GM18861 (cell line): Measurements from ENCODE around the gene BTD.
A peak's percentile ranks its signal among the peaks of the same experiment; 100 is the strongest.

Experiments
- ATAC-seq: cut with Tn5 transposase; IDR thresholded peaks from one replicate; pipeline ENCODE4 v1.9.1; 2021; ENCODE audit not compliant: unreplicated experiment

The BTD gene

DNA sequence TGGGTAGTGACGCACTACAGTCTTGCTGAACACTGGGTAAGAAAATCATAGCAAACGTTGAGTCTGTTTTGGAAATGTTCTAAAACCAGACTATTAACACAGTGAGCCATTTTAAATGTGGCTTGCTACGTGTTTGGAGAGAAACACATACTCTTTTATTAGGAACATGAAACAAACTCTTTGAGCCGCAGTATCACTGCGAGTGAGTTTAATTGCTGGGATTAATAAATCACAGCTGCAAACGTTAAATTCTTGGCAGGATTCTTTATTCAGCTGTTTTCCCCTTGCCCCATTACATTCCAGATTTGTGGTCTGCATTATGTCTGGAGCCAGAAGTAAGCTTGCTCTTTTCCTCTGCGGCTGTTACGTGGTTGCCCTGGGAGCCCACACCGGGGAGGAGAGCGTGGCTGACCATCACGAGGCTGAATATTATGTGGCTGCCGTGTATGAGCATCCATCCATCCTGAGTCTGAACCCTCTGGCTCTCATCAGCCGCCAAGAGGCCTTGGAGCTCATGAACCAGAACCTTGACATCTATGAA lies 33.6 kb downstream of the BTD start:
- no peak for ATAC-seq

DNA sequence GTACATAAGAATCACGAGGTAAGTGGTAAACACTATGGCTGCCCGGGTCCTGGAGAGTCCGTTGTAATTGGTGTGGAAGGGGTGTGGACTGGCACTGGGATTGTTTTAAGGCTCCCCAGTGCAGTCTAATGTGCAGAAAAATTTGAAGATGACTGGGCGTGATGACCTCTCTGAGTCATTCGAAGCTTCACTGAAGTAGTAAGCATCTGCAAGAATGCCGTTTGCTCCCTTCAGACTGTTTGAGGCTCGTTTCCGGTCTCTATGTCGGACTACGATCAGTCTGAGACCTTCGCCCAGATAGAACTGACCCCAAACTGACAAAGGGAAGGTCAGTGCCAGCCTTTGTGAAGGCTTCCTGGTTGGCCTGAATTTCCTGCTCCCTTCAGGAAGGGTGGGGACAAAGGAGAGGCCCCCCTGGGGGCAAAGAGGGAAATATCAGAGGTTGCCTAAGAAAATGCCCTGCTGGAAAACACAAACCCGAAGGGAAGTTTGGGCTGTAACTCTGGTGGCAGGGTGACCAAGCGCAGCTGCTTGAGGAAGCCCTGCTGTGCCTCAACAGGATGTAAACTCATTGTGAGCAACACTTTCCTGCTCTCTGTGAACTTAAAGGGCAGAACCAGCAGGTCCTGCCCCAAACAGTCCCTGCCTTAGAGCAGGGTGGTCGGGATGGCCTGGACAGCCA lies 34.6 kb downstream of the BTD start:
- no peak for ATAC-seq

DNA sequence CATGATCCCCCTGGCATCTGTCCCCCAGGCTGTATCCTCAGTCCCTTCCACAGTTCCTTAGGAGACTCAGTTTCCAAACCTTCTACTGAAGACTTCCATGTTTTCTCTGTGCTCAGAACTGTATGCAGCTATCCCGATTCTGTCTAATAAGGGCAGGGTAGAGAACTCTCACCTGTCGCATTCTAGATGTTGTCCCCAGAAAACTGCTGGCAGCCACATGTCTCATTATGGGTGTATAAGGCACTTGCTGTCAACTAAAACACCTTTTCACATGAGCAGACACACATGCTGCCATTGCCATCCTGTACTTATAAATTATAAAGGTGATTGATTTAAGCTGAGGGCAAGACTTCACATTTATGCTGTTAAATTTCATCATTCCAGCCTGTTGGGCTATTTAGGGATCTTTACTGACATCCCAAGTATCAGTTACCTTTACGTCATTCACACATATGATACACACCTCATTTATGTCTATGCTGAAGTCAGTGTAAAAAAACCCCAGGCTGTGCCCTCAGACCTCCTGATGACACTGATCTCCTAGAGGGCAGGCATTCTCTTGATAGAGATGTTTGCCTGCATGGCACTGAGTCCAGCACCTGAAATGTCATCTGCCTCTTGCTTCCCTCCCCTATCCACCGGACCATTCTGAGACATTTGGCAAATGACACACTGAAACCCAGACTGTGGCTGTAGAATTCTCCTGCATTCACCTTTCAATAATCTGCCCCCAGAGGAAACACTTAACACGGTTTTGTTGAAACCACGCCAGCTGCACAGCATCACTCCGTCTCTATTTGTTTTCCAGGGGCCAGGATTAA lies 35.8 kb downstream of the BTD start:
- no peak for ATAC-seq

DNA sequence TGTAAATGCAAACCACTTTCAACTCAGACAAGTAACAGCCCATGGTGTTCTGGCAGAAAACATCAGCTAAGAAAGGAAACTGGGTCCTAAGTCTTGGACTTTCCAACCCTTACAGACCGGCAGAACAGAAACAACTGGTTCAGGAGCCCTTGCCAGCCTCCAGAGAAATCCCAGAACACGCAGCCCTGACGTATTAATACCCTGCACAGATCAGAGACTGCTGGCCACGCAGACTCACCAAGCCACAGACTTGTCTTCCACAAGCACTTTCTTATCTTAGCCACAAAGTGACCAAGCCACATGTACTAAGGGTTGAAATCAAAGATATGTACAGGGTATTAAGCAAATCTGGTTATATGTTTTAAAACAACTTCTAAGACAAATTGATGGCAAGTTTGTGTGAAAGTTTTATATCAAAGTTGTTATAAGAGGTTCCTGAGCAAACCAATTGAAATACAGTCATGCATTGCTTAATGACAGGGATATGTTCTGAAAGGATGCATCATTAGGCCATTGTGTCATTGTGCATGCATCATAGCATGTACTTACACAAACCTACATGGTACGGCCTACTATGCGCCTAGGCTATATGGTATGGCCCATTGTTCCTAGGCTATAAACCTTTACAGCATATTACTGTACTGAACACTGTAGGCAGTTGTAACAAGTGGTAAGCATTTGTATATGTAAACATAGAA lies 36.8 kb downstream of the BTD start:
- no peak for ATAC-seq

DNA sequence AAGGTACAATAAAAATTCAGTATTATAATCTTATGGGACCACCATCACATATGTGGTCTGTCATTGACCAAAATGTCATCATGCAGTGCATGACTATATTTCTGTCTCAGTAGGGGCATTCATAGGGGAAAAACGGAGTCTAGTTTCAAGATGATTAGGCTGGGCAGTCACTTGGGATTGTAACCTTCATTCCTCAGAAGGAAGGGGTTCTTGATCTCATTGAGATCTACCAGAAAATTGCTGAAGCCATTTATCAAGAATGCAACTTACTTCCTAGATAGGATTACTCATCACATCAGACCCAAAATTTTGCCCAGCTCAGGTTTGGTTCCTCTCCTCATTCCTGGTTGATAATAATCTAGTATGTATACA lies 37.3 kb downstream of the BTD start:
- no peak for ATAC-seq

DNA sequence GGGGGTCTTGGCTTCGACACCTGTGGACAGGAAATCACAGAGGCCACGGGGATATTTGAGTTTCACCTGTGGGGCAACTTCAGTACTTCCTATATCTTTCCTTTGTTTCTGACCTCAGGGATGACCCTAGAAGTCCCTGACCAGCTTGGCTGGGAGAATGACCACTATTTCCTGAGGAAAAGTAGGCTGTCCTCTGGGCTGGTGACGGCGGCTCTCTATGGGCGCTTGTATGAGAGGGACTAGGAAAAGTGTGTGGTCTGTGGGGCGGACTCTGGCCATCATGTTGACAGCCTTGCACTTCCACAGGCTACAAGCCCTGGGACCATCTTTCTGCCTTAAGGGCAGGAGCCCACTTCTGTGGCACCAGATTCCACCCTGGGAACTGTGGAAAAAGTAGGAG lies 43.7 kb downstream of the BTD start:
- ATAC-seq = no peak

DNA sequence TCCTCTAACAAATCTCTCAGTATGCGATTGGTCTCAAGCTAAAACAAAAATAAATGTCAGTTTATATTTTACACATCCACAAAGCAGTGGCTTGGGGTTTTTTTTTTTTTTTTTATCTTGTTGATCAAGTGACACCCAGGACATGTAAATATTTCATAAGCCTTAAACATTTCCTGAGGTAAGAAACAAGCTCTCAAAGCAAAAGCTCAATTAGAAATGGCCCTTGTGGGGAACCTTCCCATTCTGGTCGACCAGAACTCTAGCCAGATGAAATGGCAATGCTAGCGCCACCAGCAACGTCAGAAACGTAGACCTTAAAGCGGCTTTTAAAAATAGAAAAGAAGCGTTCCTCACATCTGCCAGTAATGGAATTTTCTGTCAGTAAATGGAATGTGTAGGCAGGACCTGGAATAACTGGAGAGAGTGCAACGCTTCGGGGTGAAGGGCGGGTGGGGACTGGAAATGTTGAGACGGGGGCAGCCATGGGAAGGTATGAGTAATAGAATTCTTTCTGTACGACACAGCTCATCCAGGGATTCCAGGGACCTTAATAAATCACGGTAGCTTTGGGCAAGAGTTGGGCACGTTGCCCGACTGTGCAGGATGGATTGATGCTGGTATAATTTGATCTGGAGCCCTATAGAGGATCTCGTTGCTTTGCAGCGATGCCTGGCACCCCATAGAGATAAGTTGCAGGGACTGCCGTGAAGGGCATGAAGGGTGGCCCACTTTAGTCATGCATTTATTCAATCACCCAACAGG lies 44.4 kb downstream of the BTD start:
- no peak for ATAC-seq

DNA sequence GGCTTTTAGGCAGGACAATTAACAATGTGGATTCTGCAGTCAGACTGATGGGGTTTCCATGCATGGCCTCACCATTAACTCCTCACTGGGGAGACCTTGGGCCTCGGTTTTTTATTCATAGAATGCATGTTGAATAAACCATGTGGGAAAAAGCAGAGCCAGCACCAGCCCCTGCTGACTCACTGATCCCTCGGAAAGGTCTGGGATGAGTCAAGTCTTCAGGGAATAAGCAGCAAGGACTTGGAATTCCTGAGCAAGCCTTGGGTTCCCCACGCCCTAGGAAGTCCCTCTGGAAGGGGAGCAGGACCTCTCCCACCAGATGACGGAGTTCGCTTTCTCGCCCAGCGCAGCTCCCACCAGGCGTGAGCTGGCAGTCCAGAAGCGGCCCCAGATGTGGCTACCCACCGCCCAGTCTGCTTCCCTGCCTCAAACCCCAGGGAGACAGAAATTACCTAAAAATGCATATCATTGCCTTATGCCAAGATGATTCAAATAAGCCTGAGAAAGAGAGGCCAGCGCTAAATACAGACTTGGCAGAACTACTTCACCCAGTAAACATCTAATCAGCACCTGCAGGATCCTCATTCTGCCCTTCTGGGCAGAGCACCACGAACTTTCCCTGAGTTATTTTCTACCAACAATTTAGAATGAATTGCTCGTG lies 45.4 kb downstream of the BTD start:
- ATAC-seq = peak; percentile 15

DNA sequence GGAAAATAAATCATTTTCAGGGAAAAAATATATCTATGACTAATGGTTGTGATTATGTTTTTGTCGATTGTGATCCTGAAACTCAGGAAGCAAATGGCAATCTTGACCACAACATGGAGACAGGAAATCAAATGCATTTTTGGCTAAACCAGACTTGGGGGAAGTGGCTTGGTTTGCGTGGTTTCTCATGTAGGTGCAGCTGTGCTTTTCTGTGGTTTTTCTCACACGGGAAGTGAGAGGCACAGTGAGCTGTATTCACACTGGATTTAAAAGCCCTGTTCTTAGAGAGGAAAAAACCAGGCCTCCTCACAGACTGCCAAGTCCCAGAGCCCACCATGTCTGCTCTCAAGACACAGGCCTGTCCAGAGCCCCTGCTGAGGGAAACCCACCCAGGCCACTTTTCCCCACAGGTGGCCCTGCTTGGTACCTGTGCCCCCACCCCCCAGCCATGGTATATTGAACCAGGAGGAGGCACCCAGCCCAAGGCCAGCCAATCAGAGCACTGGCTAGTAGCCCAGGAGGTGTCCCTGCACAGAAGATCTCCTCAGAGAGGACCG lies 46.1 kb downstream of the BTD start:
- ATAC-seq = peak; percentile 78

DNA sequence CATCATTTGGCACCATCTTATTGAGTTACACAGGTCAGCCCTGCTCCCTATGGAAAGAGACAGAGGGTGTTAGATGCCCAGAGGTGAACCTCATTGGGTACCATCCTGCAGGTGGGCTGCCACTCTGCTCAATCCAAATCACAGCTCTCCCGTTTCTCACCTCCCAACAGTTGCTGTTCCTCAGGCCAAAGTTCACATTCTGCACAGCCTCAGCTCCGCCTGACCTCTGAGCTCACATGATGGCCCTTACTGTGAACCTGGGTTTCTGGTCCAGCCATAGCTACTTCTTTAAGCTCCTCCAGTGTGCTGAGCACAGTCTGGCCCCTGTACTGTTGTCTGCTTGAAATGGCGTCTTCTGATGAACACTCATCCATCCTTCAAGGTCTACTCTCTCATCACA lies 47.8 kb downstream of the BTD start:
- no peak for ATAC-seq

DNA sequence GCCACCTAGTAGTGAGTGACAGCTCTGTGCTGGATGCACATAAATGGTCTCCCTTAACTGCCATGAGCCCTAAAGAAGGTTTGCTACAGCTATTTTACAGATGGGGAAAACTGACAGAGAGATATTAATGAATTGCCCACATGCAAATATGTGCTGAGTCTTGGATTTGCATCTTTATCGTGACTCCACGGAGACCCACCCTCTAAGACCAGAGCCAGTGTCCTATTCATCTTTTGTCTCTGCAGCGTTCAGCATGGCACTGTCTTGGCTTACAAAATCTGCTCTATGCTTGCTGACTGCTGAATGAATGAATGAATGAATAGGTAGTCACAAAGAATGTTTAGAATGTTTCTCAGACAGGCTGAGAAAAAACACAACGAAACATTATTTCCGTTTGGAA lies 48.3 kb downstream of the BTD start:
- no peak for ATAC-seq

DNA sequence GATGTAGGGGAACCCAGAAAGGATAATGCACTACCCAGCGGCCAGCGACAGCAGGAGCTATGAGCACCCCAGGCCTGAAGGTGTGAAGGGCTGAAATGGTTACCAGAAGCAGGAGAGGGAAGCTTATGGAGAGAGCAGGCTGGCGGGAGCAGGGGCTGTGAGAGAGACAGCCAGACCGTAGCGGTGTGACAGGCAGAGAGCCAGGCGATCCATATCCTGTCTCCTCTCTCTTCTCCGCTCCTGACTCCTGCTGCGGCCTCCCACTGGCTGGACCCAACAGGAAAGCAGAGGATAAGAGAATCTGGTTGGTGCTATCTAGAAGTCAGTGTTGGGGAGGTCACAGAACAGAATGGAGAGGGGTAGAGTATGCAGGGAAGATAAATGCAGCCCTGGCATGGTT lies 49.9 kb downstream of the BTD start:
- ATAC-seq = no peak

DNA sequence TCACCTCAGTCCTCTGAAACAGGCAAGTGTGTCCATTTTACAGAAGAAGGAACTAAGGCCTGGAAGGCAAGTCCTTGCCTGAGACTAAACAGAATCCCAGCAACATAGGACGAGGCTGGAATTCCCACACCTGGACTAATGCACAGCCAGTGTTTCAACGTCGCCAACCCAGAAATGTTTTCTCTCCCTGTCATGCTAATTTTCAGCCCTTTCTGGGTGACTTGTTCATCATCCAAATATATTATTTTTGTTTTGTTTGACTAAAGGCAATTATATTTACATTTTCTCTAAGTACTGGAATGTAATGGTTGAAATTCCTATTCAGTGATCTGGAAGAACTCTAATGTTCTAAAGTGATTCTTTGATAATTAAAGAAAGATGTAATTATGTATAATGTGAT lies 51.8 kb downstream of the BTD start:
- ATAC-seq = no peak

DNA sequence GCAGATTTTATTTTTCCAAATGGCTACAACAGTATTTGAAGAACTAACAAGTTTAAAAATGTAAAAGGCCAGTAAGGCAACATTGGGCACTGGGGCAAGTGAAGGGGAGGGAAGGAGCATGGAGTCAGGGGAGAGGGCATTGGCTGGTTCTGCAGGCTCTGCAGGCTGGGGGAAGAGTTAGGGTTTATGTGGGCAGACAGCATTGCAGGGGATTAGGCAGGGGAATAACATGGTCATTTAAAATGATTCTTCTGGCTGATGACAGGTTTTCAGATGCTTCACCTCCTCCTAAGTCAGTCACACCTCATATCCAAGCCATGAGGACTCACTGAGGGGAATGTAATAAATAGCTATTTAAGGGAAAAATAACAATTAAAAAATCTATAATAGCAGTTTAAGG lies 52.6 kb downstream of the BTD start:
- ATAC-seq = no peak

DNA sequence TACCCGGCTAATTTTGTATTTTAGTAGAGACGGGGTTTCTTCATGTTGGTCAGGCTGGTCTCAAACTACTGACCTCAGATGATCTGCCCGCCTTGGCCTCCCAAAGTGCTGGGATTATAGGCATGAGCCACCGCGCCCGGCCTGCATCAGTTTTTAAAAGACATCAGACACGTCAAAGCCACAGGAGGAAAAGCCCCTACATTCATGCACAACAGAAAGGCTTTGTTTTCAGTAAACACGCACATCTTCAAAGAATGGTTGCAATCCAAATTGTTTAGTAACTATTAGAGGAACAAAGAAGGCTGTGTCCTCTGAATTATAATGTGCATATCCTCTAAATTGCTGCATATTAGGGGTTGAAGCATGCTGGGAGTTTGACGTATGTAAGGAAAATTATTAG lies 53.3 kb downstream of the BTD start:
- no peak for ATAC-seq

DNA sequence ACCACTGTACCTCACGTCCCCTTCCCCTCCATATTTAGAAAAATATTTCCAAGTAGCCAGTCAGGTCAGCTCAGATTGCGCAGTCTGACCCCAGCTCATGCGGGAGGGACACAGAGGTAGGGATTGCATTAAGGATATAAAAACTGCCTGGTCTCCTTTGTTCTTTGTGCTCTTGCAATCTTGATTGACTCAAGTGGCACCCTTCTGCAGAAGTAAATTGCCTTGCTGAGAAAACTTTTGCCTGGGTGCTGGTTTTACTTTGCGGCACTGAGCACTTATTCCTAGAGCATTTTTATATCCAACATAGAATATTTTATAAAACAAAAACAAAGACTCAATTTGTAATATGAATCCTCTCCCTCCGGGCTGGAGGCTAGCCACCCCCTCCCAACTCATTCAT lies 54.8 kb downstream of the BTD start:
- no peak for ATAC-seq

DNA sequence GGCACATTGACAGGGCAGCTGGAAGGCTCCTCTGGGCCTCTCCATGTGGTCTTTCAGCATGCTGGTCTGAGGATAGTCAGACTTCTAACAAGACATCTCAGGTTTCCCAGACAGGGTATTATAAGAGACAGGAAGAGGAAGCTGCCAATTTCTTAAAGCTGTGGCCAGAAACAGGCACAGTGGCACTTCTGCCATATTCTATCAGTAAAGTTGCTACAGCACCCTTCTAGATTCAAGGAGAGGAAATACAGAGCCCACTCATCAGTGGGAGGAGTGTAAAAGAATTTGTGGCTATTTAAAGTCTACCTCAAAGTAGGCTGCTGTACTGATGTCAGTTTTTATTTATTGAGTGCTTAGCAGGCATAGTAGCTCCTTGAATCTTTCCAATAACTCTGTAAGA lies 55.5 kb downstream of the BTD start:
- no peak for ATAC-seq

DNA sequence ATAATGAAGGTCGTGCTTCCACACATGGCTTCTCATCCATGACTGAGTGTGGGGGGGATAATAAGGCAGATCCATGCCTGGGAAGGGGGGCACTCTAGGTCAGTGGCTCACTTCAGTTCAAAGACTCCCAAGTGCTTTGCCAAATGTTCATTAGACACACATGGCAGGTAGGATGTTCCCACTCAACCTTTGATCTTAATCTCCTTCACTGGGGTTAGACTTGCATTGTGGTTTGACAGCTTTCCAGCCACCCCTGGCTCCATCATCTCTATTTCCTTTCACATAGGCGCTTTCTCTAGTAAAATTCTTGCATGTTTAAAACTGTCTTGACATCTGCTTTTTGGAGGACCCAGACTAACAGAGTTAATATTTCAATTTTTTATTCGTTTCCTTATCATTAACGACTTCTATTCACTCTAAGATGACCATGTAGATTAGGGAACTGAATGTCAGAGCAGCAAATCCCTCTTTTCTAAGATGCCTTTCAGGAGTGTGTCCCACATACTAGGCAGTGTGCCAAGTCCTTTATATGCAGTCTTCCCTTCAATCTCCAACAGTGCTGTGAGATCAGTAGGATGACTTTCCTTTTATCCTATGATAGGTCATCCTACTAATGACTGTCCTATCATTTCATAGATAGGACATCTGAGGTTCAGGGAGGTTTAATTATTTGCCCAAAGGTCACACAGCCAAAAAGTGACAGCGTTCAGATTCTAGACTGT lies 57.9 kb downstream of the BTD start:
- ATAC-seq = no peak

DNA sequence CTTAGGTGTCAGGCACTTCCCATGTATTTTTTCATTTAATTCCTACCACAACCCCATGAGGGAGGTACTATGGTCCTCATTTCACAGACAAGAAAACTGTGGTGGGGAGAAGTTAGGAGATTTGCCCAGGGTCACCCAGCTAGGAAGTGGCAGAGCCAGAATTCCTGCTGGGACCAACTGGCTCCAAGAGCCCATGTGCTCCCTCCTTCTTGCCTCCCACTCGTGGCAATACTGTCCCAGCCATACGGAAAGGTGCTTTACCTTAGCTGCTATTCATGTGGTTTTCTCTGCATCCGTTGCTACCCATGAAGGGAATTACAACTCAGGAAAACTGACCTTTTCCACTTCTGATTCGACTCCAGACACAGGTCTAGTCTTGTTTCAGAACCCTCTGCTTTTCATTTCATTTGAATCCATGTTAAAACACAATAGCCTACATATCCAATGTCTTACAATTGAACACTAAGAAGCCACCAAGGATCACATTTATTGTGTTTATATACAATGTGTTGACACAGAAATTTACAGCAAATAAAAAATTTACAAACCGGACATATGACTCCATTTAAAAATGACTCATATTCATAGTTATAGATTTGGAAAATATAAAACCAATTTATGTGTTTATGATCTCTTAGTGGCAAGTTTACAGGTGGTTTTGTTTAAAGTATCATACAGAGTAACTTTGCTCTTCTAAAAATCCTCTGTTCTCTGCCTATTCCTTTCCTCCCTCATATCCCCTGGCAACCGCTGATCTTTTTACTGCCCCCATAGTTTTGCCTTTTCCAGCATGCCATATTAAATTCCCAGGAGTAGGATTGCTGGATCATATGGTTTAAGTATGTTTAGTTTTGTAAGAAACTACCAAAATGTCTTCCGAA lies 58.8 kb downstream of the BTD start:
- ATAC-seq = no peak
